Measurements from ENCODE around the gene LRIG1. TPM values are rescaled to one million over a fixed set of nuclear protein-coding genes. Genes with fewer than 3 reads are reported as not detected.

The LRIG1 gene
- total RNA-seq, 1 donor from 2014 or later = 30.7 TPM

DNA sequence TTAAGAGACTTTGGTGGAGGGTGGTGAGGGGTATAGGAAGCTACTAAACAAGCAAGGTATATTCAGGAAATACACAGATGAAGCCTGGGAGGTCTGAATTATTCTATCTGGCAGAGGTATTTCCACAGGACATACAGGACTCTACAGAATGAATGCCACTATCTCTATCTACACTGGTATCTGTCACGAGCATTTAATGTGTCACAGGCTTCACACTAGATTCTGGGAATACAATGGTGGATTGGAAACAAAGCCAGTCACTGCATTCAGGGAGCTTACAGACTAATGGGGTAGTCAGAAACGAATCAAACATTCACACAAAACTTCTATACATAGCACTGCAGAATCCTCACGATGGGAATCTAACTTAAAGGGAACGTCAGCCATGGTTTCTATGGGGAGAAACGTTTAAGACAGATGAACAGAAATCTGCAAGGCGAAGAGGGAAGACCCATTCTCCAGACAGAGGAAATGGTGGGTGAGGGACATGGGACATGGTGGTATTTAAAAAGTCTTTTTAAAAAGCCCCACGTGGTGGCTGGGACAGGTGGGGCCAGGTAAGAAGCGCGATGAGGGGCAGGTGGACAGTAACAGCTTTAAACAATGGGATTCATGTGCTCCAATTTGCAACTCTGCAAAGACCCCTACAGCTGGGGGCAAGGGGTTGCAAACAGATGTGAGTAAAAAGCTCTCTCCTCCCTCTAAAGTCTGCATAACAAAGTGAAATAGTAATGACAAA is 16.5 kb downstream of the LRIG1 start:
- no peak overlapping the region for H3K4me3 ChIP-seq

DNA sequence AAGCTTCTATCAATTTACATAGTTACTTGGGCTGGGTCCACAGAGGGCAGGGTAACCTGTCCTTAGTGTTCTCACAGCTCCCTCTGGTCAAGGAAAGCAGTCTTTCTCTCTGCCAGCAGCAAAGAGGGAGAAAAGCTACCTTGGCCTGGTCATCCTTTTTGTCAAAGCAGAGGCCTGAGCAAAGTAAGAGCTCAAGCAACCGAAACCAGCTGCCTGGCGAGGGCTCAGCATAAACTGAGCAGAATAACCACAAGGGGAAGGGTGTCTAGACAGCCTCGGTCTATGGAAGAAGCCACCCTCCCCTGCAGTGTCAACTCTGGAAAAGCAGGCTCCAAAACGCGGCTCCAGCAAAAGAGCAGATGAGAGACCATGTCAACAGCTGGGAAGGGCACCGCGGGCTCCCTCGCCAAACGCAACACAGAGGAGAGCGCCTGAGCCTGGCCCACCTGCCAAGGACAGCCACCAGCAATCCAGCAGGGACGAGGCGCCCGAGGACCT is 17.4 kb downstream of the LRIG1 start:
- intact Hi-C loops (cut with DNase I) = loop anchor here (10.0 kb wide), 1 partner anchor 59 kb away; no protein-coding TSS in a partner anchor
- H3K4me3 ChIP-seq = peak overlapping the region in 1 of 2 donors; percentile 4
- no peak for DNase-seq (ENCODE audit: extremely low spot score in 2 of 2)
- H3K4me1 ChIP-seq = peaks cover 88% of the 10 kb centered on the region
- no peak for TF ChIP-seq POLR2A (IDR thresholded peaks at IDR 0.05)
- peak in 1 of 2 donors; percentile 15 for TF ChIP-seq POLR2AphosphoS5 (IDR thresholded peaks at IDR 0.05; ENCODE audit: insufficient read depth in 1 of 2, low read depth in 1 of 2)
- TF ChIP-seq, protein P1, sequence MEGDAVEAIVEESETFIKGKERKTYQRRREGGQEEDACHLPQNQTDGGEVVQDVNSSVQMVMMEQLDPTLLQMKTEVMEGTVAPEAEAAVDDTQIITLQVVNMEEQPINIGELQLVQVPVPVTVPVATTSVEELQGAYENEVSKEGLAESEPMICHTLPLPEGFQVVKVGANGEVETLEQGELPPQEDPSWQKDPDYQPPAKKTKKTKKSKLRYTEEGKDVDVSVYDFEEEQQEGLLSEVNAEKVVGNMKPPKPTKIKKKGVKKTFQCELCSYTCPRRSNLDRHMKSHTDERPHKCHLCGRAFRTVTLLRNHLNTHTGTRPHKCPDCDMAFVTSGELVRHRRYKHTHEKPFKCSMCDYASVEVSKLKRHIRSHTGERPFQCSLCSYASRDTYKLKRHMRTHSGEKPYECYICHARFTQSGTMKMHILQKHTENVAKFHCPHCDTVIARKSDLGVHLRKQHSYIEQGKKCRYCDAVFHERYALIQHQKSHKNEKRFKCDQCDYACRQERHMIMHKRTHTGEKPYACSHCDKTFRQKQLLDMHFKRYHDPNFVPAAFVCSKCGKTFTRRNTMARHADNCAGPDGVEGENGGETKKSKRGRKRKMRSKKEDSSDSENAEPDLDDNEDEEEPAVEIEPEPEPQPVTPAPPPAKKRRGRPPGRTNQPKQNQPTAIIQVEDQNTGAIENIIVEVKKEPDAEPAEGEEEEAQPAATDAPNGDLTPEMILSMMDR (IDR thresholded peaks at IDR 0.05) = no peak
- no peaks in the 10 kb centered on the region for H3K36me3 ChIP-seq
- no peaks in the 10 kb centered on the region for H3K27me3 ChIP-seq
- H3K9me3 ChIP-seq = no peaks in the 10 kb centered on the region
- H3K27ac ChIP-seq = peak overlapping the region; percentile 86

More for the DNA sequence above, 16.5 kb downstream of the LRIG1 start:
- H3K4me1 ChIP-seq = peaks cover 87% of the 10 kb centered on the region
- peak overlapping the region; percentile 86 for H3K27ac ChIP-seq
- intact Hi-C loops (cut with DNase I) = loop anchor here (10.0 kb wide), 1 partner anchor 59 kb away; no protein-coding TSS in a partner anchor
- no peaks in the 10 kb centered on the region for H3K27me3 ChIP-seq
- H3K36me3 ChIP-seq = no peaks in the 10 kb centered on the region
- DNase-seq (ENCODE audit: extremely low spot score in 2 of 2) = no peak
- H3K9me3 ChIP-seq = no peaks in the 10 kb centered on the region
- TF ChIP-seq, protein P1 (IDR thresholded peaks at IDR 0.05) = no peak
- TF ChIP-seq POLR2AphosphoS5 (IDR thresholded peaks at IDR 0.05; ENCODE audit: insufficient read depth in 1 of 2, low read depth in 1 of 2) (no peak), POLR2A (IDR thresholded peaks at IDR 0.05) (no peak)

DNA sequence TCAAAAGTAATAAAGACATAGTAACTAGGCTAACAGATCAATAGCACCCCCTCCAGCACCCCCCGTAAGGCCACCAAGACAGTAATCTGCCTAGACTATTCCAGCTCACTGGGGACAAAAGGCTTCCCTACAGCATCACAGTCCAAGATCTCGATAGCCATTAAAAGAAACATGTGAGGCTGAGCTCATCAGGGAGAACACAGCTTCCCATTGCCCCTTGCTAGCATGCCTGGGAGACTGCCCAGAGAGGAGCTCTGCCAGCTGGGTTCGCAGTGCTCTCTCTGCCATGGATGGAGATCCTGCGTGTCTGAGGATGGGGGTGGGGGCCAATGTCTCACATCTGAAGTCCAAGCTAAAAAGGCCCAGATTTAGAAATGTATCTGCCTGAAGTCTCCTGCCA is 17.8 kb downstream of the LRIG1 start:
- TF ChIP-seq POLR2AphosphoS5 (IDR thresholded peaks at IDR 0.05; ENCODE audit: insufficient read depth in 1 of 2, low read depth in 1 of 2) = peak; percentile 58 to 77
- TF ChIP-seq, protein P1 (IDR thresholded peaks at IDR 0.05) = no peak
- Histone ChIP-seq H3K27me3 (no peaks in the 10 kb centered on the region), H3K27ac (peak overlapping the region; percentile 86), H3K9me3 (no peaks in the 10 kb centered on the region), H3K4me1 (peaks cover 86% of the 10 kb centered on the region), H3K36me3 (no peaks in the 10 kb centered on the region), H3K4me3 (peak overlapping the region in 1 of 2 donors; percentile 4)
- DNase-seq (ENCODE audit: extremely low spot score in 2 of 2) = no peak
- intact Hi-C loops (cut with DNase I) = loop anchor here (10.0 kb wide), 1 partner anchor 58 kb away; no protein-coding TSS in a partner anchor

DNA sequence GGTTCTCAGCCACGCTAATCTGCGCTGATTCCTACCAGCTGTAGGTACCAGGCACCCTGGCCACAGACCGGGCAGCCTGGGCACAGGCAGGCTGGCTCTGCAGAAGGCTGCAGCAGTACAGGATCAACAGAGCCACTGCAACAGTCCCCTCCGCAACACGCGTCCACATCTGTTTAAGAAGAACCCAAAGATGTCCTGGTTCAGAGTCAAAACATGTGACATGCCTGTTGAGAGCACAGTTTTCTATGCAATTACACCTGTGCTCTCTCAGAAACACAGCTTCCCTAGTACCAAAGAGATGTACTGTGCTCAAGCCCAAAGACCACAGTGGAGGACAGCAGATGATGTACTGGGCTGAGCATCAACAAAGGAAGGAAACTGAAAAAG is 18.8 kb downstream of the LRIG1 start:
- no peak for DNase-seq (ENCODE audit: extremely low spot score in 2 of 2)
- Histone ChIP-seq H3K4me1 (peaks cover 91% of the 10 kb centered on the region), H3K4me3 (no peak overlapping the region), H3K27ac (peak overlapping the region; percentile 86), H3K9me3 (no peaks in the 10 kb centered on the region), H3K27me3 (no peaks in the 10 kb centered on the region), H3K36me3 (no peaks in the 10 kb centered on the region)
- intact Hi-C loops (cut with DNase I) = loop anchor here (10.0 kb wide), 1 partner anchor 57 kb away; no protein-coding TSS in a partner anchor
- TF ChIP-seq, protein P1 (IDR thresholded peaks at IDR 0.05) = no peak
- TF ChIP-seq POLR2AphosphoS5 (IDR thresholded peaks at IDR 0.05; ENCODE audit: insufficient read depth in 1 of 2, low read depth in 1 of 2) (no peak), POLR2A (IDR thresholded peaks at IDR 0.05) (no peak)
